Lower leg skin (tissue), 4 donors: Measurements from ENCODE around the gene AMBRA1. TPM values are rescaled to one million over a fixed set of nuclear protein-coding genes. Genes with fewer than 3 reads are reported as not detected.
A peak's percentile ranks its signal among the peaks of the same experiment; 100 is the strongest.

Source experiments
- DNase-seq, 2 donors: peaks; one replicate each; pipeline ENCODE4 v3.0.0-alpha.2; 2019; ENCODE audit warnings: low spot score in 2 of 2
- H3K4me3 ChIP-seq: fragments of 200-600 bp; sonication (generic); 2 replicates; pipeline ENCODE4 v1.5.1; 2017; ENCODE audit warnings: mild to moderate bottlenecking, low read depth; ENCODE audit not compliant: poor library complexity, severe bottlenecking
- POLR2A ChIP-seq, 2 donors: fragments of 450-650 bp; IDR thresholded peaks; one replicate each; pipeline ENCODE4 v1.6.1; 2016 to 2017; ENCODE audit warnings: antibody characterized with exemption in 2 of 2, mild to moderate bottlenecking in 1 of 2, moderate library complexity in 1 of 2
- WGBS, 2 donors: methylation state at CpG; one replicate each; pipeline ENCODE4 v1.1.5; 2018; 5-methylcytosine and 5-hydroxymethylcytosine counted together
- intact Hi-C: fragments of 100-400 bp; cut with DNase I; formaldehyde crosslinking; loops from one replicate; pipeline ENCODE4 v1.15.0; 2023; ENCODE audit warnings: low total_unique reads
- total RNA-seq, 4 donors: library from RNA; depleted of rRNA; stranded (reverse); fragments of >200 nt; gene quantifications; one replicate each; pipeline ENCODE4 v1.1.0, GENCODE V29; 2016
- TF ChIP-seq, protein P1 (sequence below), 3 donors: fragments of 450-650 bp; IDR thresholded peaks; one replicate each; pipeline ENCODE4 v1.5.1; 2016; ENCODE audit warnings: antibody characterized with exemption in 3 of 3, mild to moderate bottlenecking in 3 of 3, moderate library complexity in 2 of 3

Gene AMBRA1
- total RNA-seq, 4 donors from 2014 or later, result 31.5 to 67.5 (median 36.2) TPM

- 80 to 83% methylated on average over 7 of the region's 7 CpGs for WGBS, 2 donors
- TF ChIP-seq, protein P1, sequence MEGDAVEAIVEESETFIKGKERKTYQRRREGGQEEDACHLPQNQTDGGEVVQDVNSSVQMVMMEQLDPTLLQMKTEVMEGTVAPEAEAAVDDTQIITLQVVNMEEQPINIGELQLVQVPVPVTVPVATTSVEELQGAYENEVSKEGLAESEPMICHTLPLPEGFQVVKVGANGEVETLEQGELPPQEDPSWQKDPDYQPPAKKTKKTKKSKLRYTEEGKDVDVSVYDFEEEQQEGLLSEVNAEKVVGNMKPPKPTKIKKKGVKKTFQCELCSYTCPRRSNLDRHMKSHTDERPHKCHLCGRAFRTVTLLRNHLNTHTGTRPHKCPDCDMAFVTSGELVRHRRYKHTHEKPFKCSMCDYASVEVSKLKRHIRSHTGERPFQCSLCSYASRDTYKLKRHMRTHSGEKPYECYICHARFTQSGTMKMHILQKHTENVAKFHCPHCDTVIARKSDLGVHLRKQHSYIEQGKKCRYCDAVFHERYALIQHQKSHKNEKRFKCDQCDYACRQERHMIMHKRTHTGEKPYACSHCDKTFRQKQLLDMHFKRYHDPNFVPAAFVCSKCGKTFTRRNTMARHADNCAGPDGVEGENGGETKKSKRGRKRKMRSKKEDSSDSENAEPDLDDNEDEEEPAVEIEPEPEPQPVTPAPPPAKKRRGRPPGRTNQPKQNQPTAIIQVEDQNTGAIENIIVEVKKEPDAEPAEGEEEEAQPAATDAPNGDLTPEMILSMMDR (IDR thresholded peaks at IDR 0.05), result no peak
- no peak for TF ChIP-seq POLR2A (IDR thresholded peaks at IDR 0.05)
- intact Hi-C loops, result no loop called here
- H3K4me3 ChIP-seq, result no peak overlapping the region
- no peak for DNase-seq
These were observed 236.8 kb downstream of the AMBRA1 start for GRCh38 chr11:46356924-46357482.

GRCh38 chr11:46353698-46354097, 240.1 kb downstream of the AMBRA1 start:
- intact Hi-C loops, result no loop called here

GRCh38 chr11:46352063-46352841, 241.6 kb downstream of the AMBRA1 start:
- intact Hi-C loops, result no loop called here
- TF ChIP-seq POLR2A (IDR thresholded peaks at IDR 0.05), result no peak
- TF ChIP-seq, protein P1 (IDR thresholded peaks at IDR 0.05), result peak in 1 of 3 donors; percentile 40
- H3K4me3 ChIP-seq, result no peak overlapping the region
- no peak for DNase-seq
- WGBS, 2 donors, result 49 to 61% methylated on average over 22 to 33 of the region's 33 CpGs

More at GRCh38 chr11:46353698-46354097, 240.1 kb downstream of the AMBRA1 start:
- TF ChIP-seq POLR2A (IDR thresholded peaks at IDR 0.05), result no peak
- TF ChIP-seq, protein P1 (IDR thresholded peaks at IDR 0.05), result no peak
- no peak for DNase-seq
- H3K4me3 ChIP-seq, result no peak overlapping the region
- 22 to 26% methylated on average over 9 of the region's 9 CpGs for WGBS, 2 donors

DNA sequence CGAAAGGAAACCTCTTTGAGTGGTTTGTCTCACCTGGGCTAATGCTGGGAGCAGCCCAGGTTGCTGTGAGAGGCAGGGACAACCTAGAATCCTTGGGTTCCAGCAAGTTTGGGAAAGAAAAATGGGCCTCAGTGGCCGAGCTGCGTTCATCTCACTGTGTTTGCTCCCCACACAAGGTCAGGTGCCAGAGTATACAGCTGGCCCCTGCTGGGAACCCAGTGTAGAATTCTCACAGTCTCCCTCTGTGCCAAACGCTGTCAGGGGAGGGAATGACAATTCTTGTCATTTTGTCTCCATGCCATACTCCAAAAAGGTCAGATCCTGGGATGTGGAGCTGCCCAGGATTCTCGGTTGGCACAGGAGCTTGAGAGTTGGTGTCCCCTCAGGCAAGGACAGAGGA, 242.2 kb downstream of the AMBRA1 start:
- 58 to 68% methylated on average over 5 of the region's 5 CpGs for WGBS, 2 donors
- DNase-seq, result no peak
- TF ChIP-seq, protein P1 (IDR thresholded peaks at IDR 0.05), result no peak
- intact Hi-C loops, result no loop called here
- H3K4me3 ChIP-seq, result no peak overlapping the region

GRCh38 chr11:46351148-46351547, 242.7 kb downstream of the AMBRA1 start:
- WGBS, 2 donors, result 68 to 76% methylated on average over 8 of the region's 8 CpGs
- intact Hi-C loops, result no loop called here
- H3K4me3 ChIP-seq, result no peak overlapping the region
- DNase-seq, result no peak
- no peak for TF ChIP-seq POLR2A (IDR thresholded peaks at IDR 0.05)
- TF ChIP-seq, protein P1 (IDR thresholded peaks at IDR 0.05), result no peak
